HG03457 (cell line): ENCODE data around the gene RAD50.
"Not testable (repeated sequence)": the region's sequence is repeated elsewhere in the genome, so short reads cannot be mapped to it uniquely, and the experiment has no call there.

ENCODE experiments used
- ATAC-seq: cut with Tn5 transposase; IDR thresholded peaks from one replicate; pipeline ENCODE4 v1.9.1; 2021; ENCODE audit warnings: moderate number of reproducible peaks; ENCODE audit not compliant: unreplicated experiment

RAD50 gene

GRCh38 chr5:132556763-132557477, at the start of gene RAD50:
Gene RAD50, plus strand, starts transcription at chr5:132556977. Its CDS starts 348 bp downstream, at chr5:132557325.
- peak; percentile 89 for ATAC-seq

GRCh38 chr5:132510076-132510475, 46.7 kb upstream of the RAD50 start:
- ATAC-seq, result no peak

- not testable (repeated sequence) for ATAC-seq
Observed at GRCh38 chr5:132513618-132514336, 43.0 kb upstream of the RAD50 start.

- ATAC-seq, result not testable (repeated sequence)
Observed at GRCh38 chr5:132522067-132522466, 34.7 kb upstream of the RAD50 start.

- not testable (repeated sequence) for ATAC-seq
Observed at GRCh38 chr5:132524877-132525276, 31.9 kb upstream of the RAD50 start.

GRCh38 chr5:132525299-132525724, 31.5 kb upstream of the RAD50 start:
- ATAC-seq, result peak; percentile 48

- no peak for ATAC-seq
Observed at GRCh38 chr5:132526290-132526973, 30.3 kb upstream of the RAD50 start.

- ATAC-seq, result no peak
Observed at GRCh38 chr5:132526974-132527564, 29.7 kb upstream of the RAD50 start.

GRCh38 chr5:132528021-132528420, 28.8 kb upstream of the RAD50 start:
- ATAC-seq, result no peak

- no peak for ATAC-seq
Observed at GRCh38 chr5:132528866-132529634, 27.7 kb upstream of the RAD50 start.

- ATAC-seq, result no peak
Observed at GRCh38 chr5:132530946-132531345, 25.8 kb upstream of the RAD50 start.

GRCh38 chr5:132539716-132540115, 17.1 kb upstream of the RAD50 start:
- no peak for ATAC-seq

GRCh38 chr5:132540149-132540548, 16.6 kb upstream of the RAD50 start:
- ATAC-seq, result no peak

GRCh38 chr5:132540764-132541163, 16.0 kb upstream of the RAD50 start:
- ATAC-seq, result no peak

- ATAC-seq, result no peak
Observed at GRCh38 chr5:132543472-132544201, 13.1 kb upstream of the RAD50 start, which contains the start of gene IL5. Gene IL5, minus strand, starts transcription at chr5:132543522. Its CDS starts 44 bp downstream, at chr5:132543478.

- ATAC-seq, result no peak
Observed at GRCh38 chr5:132546108-132546507, 10.7 kb upstream of the RAD50 start.

GRCh38 chr5:132547269-132547668, 9.5 kb upstream of the RAD50 start:
- ATAC-seq, result no peak

- not testable (repeated sequence) for ATAC-seq
Observed at GRCh38 chr5:132548834-132549233, 7.9 kb upstream of the RAD50 start.

- ATAC-seq, result no peak
Observed at GRCh38 chr5:132549576-132549975, 7.2 kb upstream of the RAD50 start.
